PC-9 (cell line): ENCODE data around the gene RIPOR2. TPM values are rescaled to one million over a fixed set of nuclear protein-coding genes. Genes with fewer than 3 reads are reported as not detected.

ENCODE experiments used
- BruUV-seq: library from RNA; stranded (reverse); fragments of 400-500 nt; replicated peaks from 2 replicates; lab custom pipeline; 2021; lab: Mats Ljungman, UMichigan
- CTCF ChIA-PET: fragments of 300-600 bp; sonication (Branson Sonifier 250); formaldehyde crosslinking; loops from one replicate; lab custom pipeline; 2022; ENCODE audit warnings: antibody characterized with exemption; lab: Charles Lee
- POLR2A ChIA-PET: fragments of 300-600 bp; sonication (Branson Sonifier 250); formaldehyde crosslinking; loops from one replicate; lab custom pipeline; 2022; ENCODE audit warnings: antibody characterized with exemption; ENCODE audit not compliant: unreplicated experiment; lab: Charles Lee
- DNase-seq, 2 experiments: peaks; one replicate each; pipeline versions ENCODE4 v3.0.0 to v3.0.0-alpha.2; 2015 to 2022; ENCODE audit warnings: mixed read lengths in 1 of 2
- H2AFZ ChIP-seq: fragments of 200-600 bp; sonication (generic); 2 replicates; pipeline ENCODE4 v1.8.1; 2017; ENCODE audit warnings: antibody characterized with exemption
- H3F3A ChIP-seq: fragments of 200-600 bp; sonication (generic); 2 replicates; pipeline ENCODE4 v1.8.1; 2017; ENCODE audit warnings: antibody characterized with exemption, mild to moderate bottlenecking, low read depth; ENCODE audit not compliant: insufficient read depth
- H3K27ac ChIP-seq: fragments of 200-600 bp; sonication (generic); 2 replicates; pipeline ENCODE4 v1.6.1; 2016; ENCODE audit warnings: mixed run types
- H3K27me3 ChIP-seq: fragments of 200-600 bp; sonication (generic); 2 replicates; pipeline ENCODE4 v1.6.1; 2016; ENCODE audit warnings: low read depth, mixed run types; ENCODE audit not compliant: insufficient read depth
- H3K36me3 ChIP-seq: fragments of 200-600 bp; sonication (generic); 2 replicates; pipeline ENCODE4 v1.6.1; 2016; ENCODE audit warnings: low read depth, mixed run types
- H3K4me1 ChIP-seq: fragments of 200-600 bp; sonication (generic); replicated peaks from 2 replicates; pipeline ENCODE4 v1.6.1; 2016; ENCODE audit warnings: mixed run types; ENCODE audit not compliant: insufficient read depth
- H3K4me2 ChIP-seq: fragments of 200-600 bp; sonication (generic); 2 replicates; pipeline ENCODE4 v1.6.1; 2017; ENCODE audit warnings: mixed run types
- H3K4me3 ChIP-seq: fragments of 200-600 bp; sonication (generic); 2 replicates; pipeline ENCODE4 v1.6.1; 2016; ENCODE audit warnings: mixed run types
- H3K79me2 ChIP-seq: fragments of 200-600 bp; sonication (generic); 2 replicates; pipeline ENCODE4 v1.6.1; 2017; ENCODE audit warnings: low read depth, mixed run types
- H3K9me2 ChIP-seq: fragments of 200-600 bp; sonication (generic); 2 replicates; pipeline ENCODE4 v1.8.1; 2017; ENCODE audit warnings: mild to moderate bottlenecking; ENCODE audit not compliant: insufficient read depth
- H3K9me3 ChIP-seq: fragments of 200-600 bp; sonication (generic); 2 replicates; pipeline ENCODE4 v1.8.1; 2016; ENCODE audit warnings: low read depth; ENCODE audit not compliant: insufficient read depth
- H4K20me1 ChIP-seq: fragments of 200-600 bp; sonication (generic); 2 replicates; pipeline ENCODE4 v1.8.1; 2017; ENCODE audit not compliant: insufficient read depth
- EZH2 ChIP-seq: fragments of 200-600 bp; sonication (generic); IDR thresholded peaks from 2 replicates; pipeline ENCODE4 v1.8.0; 2017; ENCODE audit warnings: antibody characterized with exemption, low read depth
- intact Hi-C: fragments of 100-400 bp; cut with micrococcal nuclease; formaldehyde crosslinking; loops from one replicate; pipeline ENCODE4 v1.10.0; 2022; ENCODE audit not compliant: unreplicated experiment
- total RNA-seq: library from RNA; stranded (reverse); gene quantifications from 2 replicates; pipeline ENCODE4 v1.2.3, GENCODE V29; 2021
- TF ChIP-seq, protein P1 (sequence below): fragments of 200-600 bp; sonication (generic); conservative IDR thresholded peaks from 2 replicates; pipeline ENCODE4 v1.6.1; 2017; ENCODE audit warnings: mixed run types, antibody characterized with exemption, mild to moderate bottlenecking, moderate library complexity

The RIPOR2 gene
- total RNA-seq, 1 experiment from 2014 or later = 0.94 TPM

DNA sequence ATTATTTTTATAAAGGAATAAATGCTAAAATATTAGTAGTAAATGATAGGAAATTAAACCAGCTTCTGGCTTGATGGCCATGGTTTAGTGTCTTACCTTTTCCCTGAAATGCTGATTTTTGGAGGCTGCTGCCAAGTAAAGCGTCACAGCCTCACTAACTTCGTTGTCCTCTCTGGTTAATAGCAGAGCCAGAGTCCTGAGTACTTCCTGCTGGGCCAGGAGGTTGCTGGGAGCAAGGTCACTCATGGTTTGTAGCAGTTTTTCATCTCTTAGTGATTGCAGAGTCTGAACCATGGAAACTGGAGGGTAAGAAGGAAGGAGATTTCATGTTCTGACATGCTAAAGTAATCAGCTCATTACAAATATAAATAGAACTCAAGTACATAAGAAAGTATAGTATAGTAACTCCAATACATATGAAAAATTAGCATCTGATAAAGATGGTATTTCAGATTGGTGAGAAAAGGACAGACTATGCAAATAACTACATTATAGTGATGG, 110.6 kb downstream of the RIPOR2 start:
- TF ChIP-seq, protein P1, sequence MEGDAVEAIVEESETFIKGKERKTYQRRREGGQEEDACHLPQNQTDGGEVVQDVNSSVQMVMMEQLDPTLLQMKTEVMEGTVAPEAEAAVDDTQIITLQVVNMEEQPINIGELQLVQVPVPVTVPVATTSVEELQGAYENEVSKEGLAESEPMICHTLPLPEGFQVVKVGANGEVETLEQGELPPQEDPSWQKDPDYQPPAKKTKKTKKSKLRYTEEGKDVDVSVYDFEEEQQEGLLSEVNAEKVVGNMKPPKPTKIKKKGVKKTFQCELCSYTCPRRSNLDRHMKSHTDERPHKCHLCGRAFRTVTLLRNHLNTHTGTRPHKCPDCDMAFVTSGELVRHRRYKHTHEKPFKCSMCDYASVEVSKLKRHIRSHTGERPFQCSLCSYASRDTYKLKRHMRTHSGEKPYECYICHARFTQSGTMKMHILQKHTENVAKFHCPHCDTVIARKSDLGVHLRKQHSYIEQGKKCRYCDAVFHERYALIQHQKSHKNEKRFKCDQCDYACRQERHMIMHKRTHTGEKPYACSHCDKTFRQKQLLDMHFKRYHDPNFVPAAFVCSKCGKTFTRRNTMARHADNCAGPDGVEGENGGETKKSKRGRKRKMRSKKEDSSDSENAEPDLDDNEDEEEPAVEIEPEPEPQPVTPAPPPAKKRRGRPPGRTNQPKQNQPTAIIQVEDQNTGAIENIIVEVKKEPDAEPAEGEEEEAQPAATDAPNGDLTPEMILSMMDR = no peak
- no peak for TF ChIP-seq EZH2
- Histone ChIP-seq H3K79me2 (no peaks in the 10 kb centered on the region), H3K27ac (no peak overlapping the region), H3K4me1 (no peaks in the 10 kb centered on the region), H3K27me3 (no peaks in the 10 kb centered on the region), H3K9me3 (no peaks in the 10 kb centered on the region; the same call in 1 of the 2 replicates), H3K4me2 (no peak overlapping the region), H3K4me3 (no peak overlapping the region), H4K20me1 (no peaks in the 10 kb centered on the region), H2AFZ (no peak overlapping the region), H3F3A (no peaks in the 10 kb centered on the region; the same call in 1 of the 2 replicates), H3K9me2 (no peaks in the 10 kb centered on the region), H3K36me3 (no peaks in the 10 kb centered on the region)
- ChIA-PET CTCF (no interaction called here), POLR2A (no interaction called here)
- intact Hi-C loops = no loop called here
- no peak for DNase-seq
- no TSS peak for BruUV-seq

DNA sequence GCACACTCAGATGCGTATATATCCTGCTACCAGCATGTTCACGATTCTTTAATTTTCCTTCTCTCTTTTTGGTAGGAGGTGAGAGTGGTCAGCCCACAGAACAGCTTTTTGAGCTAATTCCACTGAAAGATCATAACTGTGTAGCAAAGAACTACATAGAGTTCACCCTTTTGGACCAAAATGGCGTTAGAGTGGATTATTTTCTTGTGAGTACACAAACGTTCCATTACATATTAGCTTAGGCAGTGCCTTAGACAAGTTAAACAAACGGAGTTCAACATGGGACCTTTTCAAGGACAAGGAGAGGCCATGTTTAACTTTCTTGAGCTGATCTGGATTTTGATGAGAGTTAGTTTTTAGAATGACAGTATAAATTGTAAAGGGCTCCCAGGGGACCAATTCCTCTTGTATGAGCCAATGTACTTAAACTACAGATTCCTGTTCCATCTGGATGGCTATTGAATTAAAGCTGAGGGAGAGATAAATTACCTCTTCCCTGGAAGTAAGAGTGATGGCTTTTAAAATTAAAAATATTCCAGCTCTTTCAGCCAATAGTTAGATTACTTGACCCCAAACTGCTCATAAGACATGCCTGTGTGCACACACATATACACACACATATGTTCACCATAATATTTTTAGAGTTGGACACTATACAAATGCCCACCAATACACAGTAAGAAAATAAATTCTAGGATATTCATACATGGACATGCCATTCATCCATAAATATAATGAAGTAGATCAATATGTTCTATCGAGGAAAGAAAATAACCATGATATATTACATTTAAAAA, 111.4 kb downstream of the RIPOR2 start:
- no TSS peak for BruUV-seq
- H3F3A ChIP-seq = no peaks in the 10 kb centered on the region; the same call in 1 of the 2 replicates
- intact Hi-C loops = no loop called here
- DNase-seq = no peak
- H3K27ac ChIP-seq = no peak overlapping the region
- H2AFZ ChIP-seq = no peak overlapping the region
- no peaks in the 10 kb centered on the region; the same call in 1 of the 2 replicates for H3K9me3 ChIP-seq
- no peaks in the 10 kb centered on the region for H3K79me2 ChIP-seq
- no peak for TF ChIP-seq EZH2
- TF ChIP-seq, protein P1 = no peak
- POLR2A ChIA-PET = interaction anchor here (0.6 kb wide), 1 partner anchor 1187 kb away, joined by 4 read pairs; no protein-coding TSS in a partner anchor
- H3K4me2 ChIP-seq = no peak overlapping the region
- no peaks in the 10 kb centered on the region for H3K27me3 ChIP-seq
- H4K20me1 ChIP-seq = no peaks in the 10 kb centered on the region
- CTCF ChIA-PET = no interaction called here
- no peaks in the 10 kb centered on the region for H3K9me2 ChIP-seq
- no peaks in the 10 kb centered on the region for H3K36me3 ChIP-seq
- no peaks in the 10 kb centered on the region for H3K4me1 ChIP-seq
- no peak overlapping the region for H3K4me3 ChIP-seq

DNA sequence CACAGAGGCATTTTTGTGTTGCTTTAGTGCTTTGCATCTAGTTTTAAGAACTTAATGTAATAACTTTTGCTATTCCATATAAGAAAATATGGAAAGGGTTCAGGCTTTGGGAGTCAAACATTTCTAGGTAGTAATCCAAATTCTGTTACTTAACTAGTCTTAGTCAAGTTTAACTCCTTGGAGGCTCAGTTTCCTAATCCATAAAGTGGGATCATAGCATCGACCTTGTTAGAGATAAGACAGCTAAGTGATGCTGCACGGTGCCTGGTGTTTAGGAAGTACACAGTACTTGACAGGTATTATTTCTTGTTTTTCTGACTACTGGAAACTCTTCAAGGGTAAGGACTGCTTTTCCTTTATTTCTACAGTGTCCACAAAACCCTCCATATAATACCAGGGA, 112.6 kb downstream of the RIPOR2 start:
- POLR2A ChIA-PET = no interaction called here
- Histone ChIP-seq H3K9me3 (no peaks in the 10 kb centered on the region; the same call in 1 of the 2 replicates), H3F3A (no peaks in the 10 kb centered on the region; the same call in 1 of the 2 replicates), H3K4me1 (no peaks in the 10 kb centered on the region), H3K4me2 (no peak overlapping the region), H3K9me2 (no peaks in the 10 kb centered on the region), H2AFZ (no peak overlapping the region), H3K79me2 (no peaks in the 10 kb centered on the region), H3K36me3 (no peaks in the 10 kb centered on the region), H4K20me1 (no peaks in the 10 kb centered on the region), H3K27ac (no peak overlapping the region), H3K27me3 (no peaks in the 10 kb centered on the region), H3K4me3 (no peak overlapping the region)
- TF ChIP-seq EZH2 = no peak
- TF ChIP-seq, protein P1 = no peak
- intact Hi-C loops = no loop called here
- CTCF ChIA-PET = interaction anchor here (0.6 kb wide), 1 partner anchor 103 kb away, joined by 4 read pairs; no protein-coding TSS in a partner anchor
- BruUV-seq = no TSS peak
- no peak for DNase-seq
